ENCODE results near the gene ZCCHC24.

Gene ZCCHC24

DNA sequence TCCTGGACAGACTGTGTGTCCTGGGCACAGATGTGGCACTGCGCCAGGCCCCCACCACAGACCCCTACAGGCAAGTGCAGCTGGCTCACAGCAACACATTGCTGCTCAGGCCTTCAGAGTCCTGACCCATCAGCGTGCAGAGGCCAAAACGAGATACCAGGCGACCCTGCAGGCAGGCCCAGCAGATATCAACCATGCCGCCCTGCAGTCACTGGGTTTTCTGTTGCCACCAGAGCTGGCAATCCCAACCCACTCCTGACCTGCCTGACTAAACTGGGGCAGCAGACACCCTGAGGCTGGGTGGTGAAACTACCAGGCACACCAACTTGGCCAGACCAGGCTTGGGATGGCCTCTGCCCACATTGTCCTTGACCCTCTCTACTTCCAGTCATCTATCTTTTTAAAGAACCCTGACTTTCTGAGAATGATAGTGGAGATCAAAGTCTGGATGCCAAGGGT is 20.3 kb downstream of the ZCCHC24 start:
- no peaks in the 10 kb centered on the region for H3K4me1 ChIP-seq (ENCODE audit: insufficient read depth, low read length)
- no peak overlapping the region for H3K27ac ChIP-seq (ENCODE audit: low read length)
- no peak overlapping the region for H3K9ac ChIP-seq (ENCODE audit: low read depth, low read length)

DNA sequence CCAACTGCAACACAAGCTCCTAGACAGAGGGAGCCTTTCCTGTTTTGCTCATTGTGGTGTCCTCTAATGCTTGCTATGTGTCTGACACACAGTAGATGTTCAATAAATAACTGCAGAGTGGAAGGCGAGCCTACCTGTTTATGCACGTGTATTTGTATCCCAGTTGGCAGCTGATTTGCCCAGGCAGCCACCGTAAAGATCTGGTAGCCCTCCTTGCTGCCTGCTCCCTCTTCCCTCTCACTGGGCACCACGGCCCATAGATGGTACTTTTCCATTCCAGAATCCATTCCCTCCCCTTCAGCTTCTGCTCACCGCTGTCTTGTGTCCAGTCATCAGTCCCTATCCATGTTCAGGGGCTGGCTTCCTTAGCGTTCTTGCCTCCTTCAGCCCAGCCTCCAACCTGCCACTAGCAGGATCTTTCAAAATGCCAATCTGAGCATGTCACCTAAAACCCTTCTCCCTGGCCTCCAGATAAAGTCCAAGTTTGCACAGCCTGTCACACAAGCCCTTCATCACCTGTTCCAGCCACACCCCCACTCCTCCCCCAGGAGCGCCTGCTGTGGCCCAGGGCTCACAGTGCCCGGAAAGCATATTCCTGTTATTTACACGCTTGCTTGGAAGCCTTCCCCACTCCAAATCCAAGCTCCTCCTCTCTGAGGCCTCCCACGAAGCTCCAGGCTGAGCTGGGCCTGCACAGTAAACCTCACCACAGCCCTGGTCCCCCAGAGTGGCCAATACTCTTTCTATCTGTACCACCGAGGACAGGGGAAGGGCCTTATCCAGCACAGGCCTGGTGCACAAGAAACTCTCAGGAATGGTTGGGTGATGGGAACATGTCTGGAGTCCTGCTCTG is 21.0 kb downstream of the ZCCHC24 start:
- no peaks in the 10 kb centered on the region for H3K27me3 ChIP-seq (ENCODE audit: insufficient read depth, low read length)
- no peak overlapping the region for H3K9ac ChIP-seq (ENCODE audit: low read depth, low read length)
- no peak overlapping the region for H3K27ac ChIP-seq (ENCODE audit: low read length)
- H3K4me3 ChIP-seq (ENCODE audit: low read length) = no peak overlapping the region
- no peaks in the 10 kb centered on the region; the same call in 1 of the 2 replicates for H3K4me1 ChIP-seq (ENCODE audit: insufficient read depth, low read length)
- H3K9me3 ChIP-seq (ENCODE audit: insufficient read depth, low read depth, low read length) = no peaks in the 10 kb centered on the region; the same call in 1 of the 2 replicates
- no peaks in the 10 kb centered on the region for H3K36me3 ChIP-seq (ENCODE audit: insufficient read depth, low read depth, low read length)

More for the DNA sequence above, 20.3 kb downstream of the ZCCHC24 start:
- no peaks in the 10 kb centered on the region; the same call in 1 of the 2 replicates for H3K9me3 ChIP-seq (ENCODE audit: insufficient read depth, low read depth, low read length)
- no peaks in the 10 kb centered on the region for H3K36me3 ChIP-seq (ENCODE audit: insufficient read depth, low read depth, low read length)
- H3K27me3 ChIP-seq (ENCODE audit: insufficient read depth, low read length) = no peaks in the 10 kb centered on the region
- H3K4me3 ChIP-seq (ENCODE audit: low read length) = no peak overlapping the region

- Histone ChIP-seq H3K36me3 (ENCODE audit: insufficient read depth, low read depth, low read length) (no peaks in the 10 kb centered on the region), H3K4me3 (ENCODE audit: low read length) (no peak overlapping the region), H3K4me1 (ENCODE audit: insufficient read depth, low read length) (no peaks in the 10 kb centered on the region; the same call in 1 of the 2 replicates), H3K27me3 (ENCODE audit: insufficient read depth, low read length) (no peaks in the 10 kb centered on the region), H3K9ac (ENCODE audit: low read depth, low read length) (no peak overlapping the region), H3K27ac (ENCODE audit: low read length) (no peak overlapping the region), H3K9me3 (ENCODE audit: insufficient read depth, low read depth, low read length) (no peaks in the 10 kb centered on the region; the same call in 1 of the 2 replicates)
These were observed 23.1 kb downstream of the ZCCHC24 start for GRCh38 chr10:79422178-79422892.

- no peaks in the 10 kb centered on the region for H3K36me3 ChIP-seq (ENCODE audit: insufficient read depth, low read depth, low read length)
- no peaks in the 10 kb centered on the region; the same call in 1 of the 2 replicates for H3K4me1 ChIP-seq (ENCODE audit: insufficient read depth, low read length)
- no peaks in the 10 kb centered on the region; the same call in 1 of the 2 replicates for H3K9me3 ChIP-seq (ENCODE audit: insufficient read depth, low read depth, low read length)
- no peak overlapping the region for H3K4me3 ChIP-seq (ENCODE audit: low read length)
- no peak overlapping the region for H3K27ac ChIP-seq (ENCODE audit: low read length)
- H3K27me3 ChIP-seq (ENCODE audit: insufficient read depth, low read length) = no peaks in the 10 kb centered on the region
- H3K9ac ChIP-seq (ENCODE audit: low read depth, low read length) = no peak overlapping the region
These were observed 24.3 kb downstream of the ZCCHC24 start for GRCh38 chr10:79420974-79421688.

GRCh38 chr10:79418886-79419595 is 26.4 kb downstream of the ZCCHC24 start:
- Histone ChIP-seq H3K9ac (ENCODE audit: low read depth, low read length) (no peak overlapping the region), H3K4me3 (ENCODE audit: low read length) (no peak overlapping the region), H3K4me1 (ENCODE audit: insufficient read depth, low read length) (no peaks in the 10 kb centered on the region; the same call in 1 of the 2 replicates), H3K36me3 (ENCODE audit: insufficient read depth, low read depth, low read length) (no peaks in the 10 kb centered on the region), H3K27me3 (ENCODE audit: insufficient read depth, low read length) (no peaks in the 10 kb centered on the region), H3K9me3 (ENCODE audit: insufficient read depth, low read depth, low read length) (no peaks in the 10 kb centered on the region), H3K27ac (ENCODE audit: low read length) (no peak overlapping the region)

GRCh38 chr10:79418274-79418673 is 27.1 kb downstream of the ZCCHC24 start:
- no peak overlapping the region for H3K4me3 ChIP-seq (ENCODE audit: low read length)
- no peaks in the 10 kb centered on the region for H3K27me3 ChIP-seq (ENCODE audit: insufficient read depth, low read length)
- H3K9ac ChIP-seq (ENCODE audit: low read depth, low read length) = no peak overlapping the region
- H3K27ac ChIP-seq (ENCODE audit: low read length) = no peak overlapping the region
- H3K36me3 ChIP-seq (ENCODE audit: insufficient read depth, low read depth, low read length) = no peaks in the 10 kb centered on the region
- no peaks in the 10 kb centered on the region for H3K9me3 ChIP-seq (ENCODE audit: insufficient read depth, low read depth, low read length)
- no peaks in the 10 kb centered on the region; the same call in 1 of the 2 replicates for H3K4me1 ChIP-seq (ENCODE audit: insufficient read depth, low read length)

DNA sequence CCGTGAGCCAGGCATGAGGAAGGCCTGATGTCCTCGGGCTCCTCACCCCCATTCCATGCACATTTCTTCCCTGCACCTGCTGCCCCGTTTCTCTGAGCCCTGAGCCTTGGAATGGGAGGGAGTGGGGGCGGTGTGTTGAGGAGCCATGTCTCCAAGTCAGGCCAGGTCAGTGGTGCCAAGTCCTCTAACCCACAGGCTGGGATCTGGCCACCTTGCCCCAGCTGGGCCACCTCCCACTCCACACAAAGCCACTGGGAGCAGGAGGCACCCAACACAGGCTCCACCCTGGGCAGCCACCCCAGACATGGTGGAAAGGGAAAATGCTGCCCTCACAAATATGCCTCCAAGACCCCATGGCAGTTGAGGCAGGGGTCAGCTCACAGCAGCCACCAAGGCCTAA is 27.7 kb downstream of the ZCCHC24 start:
- Histone ChIP-seq H3K36me3 (ENCODE audit: insufficient read depth, low read depth, low read length) (no peaks in the 10 kb centered on the region), H3K4me3 (ENCODE audit: low read length) (no peak overlapping the region), H3K9me3 (ENCODE audit: insufficient read depth, low read depth, low read length) (no peaks in the 10 kb centered on the region), H3K9ac (ENCODE audit: low read depth, low read length) (no peak overlapping the region), H3K27ac (ENCODE audit: low read length) (no peak overlapping the region), H3K4me1 (ENCODE audit: insufficient read depth, low read length) (no peaks in the 10 kb centered on the region; the same call in 1 of the 2 replicates), H3K27me3 (ENCODE audit: insufficient read depth, low read length) (no peaks in the 10 kb centered on the region)

- H3K4me3 ChIP-seq (ENCODE audit: low read length) = no peak overlapping the region
These were observed 28.2 kb downstream of the ZCCHC24 start for GRCh38 chr10:79417266-79417665.

GRCh38 chr10:79416578-79417255 is 28.7 kb downstream of the ZCCHC24 start:
- Histone ChIP-seq H3K9ac (ENCODE audit: low read depth, low read length) (no peak overlapping the region), H3K9me3 (ENCODE audit: insufficient read depth, low read depth, low read length) (no peaks in the 10 kb centered on the region), H3K27me3 (ENCODE audit: insufficient read depth, low read length) (no peaks in the 10 kb centered on the region), H3K4me3 (ENCODE audit: low read length) (no peak overlapping the region), H3K27ac (ENCODE audit: low read length) (no peak overlapping the region), H3K36me3 (ENCODE audit: insufficient read depth, low read depth, low read length) (no peaks in the 10 kb centered on the region), H3K4me1 (ENCODE audit: insufficient read depth, low read length) (no peaks in the 10 kb centered on the region; the same call in 1 of the 2 replicates)

More at GRCh38 chr10:79417266-79417665, 28.2 kb downstream of the ZCCHC24 start:
- H3K27ac ChIP-seq (ENCODE audit: low read length) = no peak overlapping the region
- no peaks in the 10 kb centered on the region for H3K9me3 ChIP-seq (ENCODE audit: insufficient read depth, low read depth, low read length)
- no peaks in the 10 kb centered on the region; the same call in 1 of the 2 replicates for H3K4me1 ChIP-seq (ENCODE audit: insufficient read depth, low read length)
- no peaks in the 10 kb centered on the region for H3K36me3 ChIP-seq (ENCODE audit: insufficient read depth, low read depth, low read length)
- no peaks in the 10 kb centered on the region for H3K27me3 ChIP-seq (ENCODE audit: insufficient read depth, low read length)
- H3K9ac ChIP-seq (ENCODE audit: low read depth, low read length) = no peak overlapping the region

GRCh38 chr10:79415736-79416577 is 29.5 kb downstream of the ZCCHC24 start:
- Histone ChIP-seq H3K27ac (ENCODE audit: low read length) (no peak overlapping the region), H3K9ac (ENCODE audit: low read depth, low read length) (no peak overlapping the region), H3K4me1 (ENCODE audit: insufficient read depth, low read length) (no peaks in the 10 kb centered on the region; the same call in 1 of the 2 replicates), H3K36me3 (ENCODE audit: insufficient read depth, low read depth, low read length) (no peaks in the 10 kb centered on the region), H3K9me3 (ENCODE audit: insufficient read depth, low read depth, low read length) (no peaks in the 10 kb centered on the region), H3K27me3 (ENCODE audit: insufficient read depth, low read length) (no peaks in the 10 kb centered on the region), H3K4me3 (ENCODE audit: low read length) (no peak overlapping the region)
